ENCODE results near the gene OTUD5.
"Not testable (repeated sequence)": the region's sequence is repeated elsewhere in the genome, so short reads cannot be mapped to it uniquely, and the experiment has no call there.

Gene OTUD5, protein sequence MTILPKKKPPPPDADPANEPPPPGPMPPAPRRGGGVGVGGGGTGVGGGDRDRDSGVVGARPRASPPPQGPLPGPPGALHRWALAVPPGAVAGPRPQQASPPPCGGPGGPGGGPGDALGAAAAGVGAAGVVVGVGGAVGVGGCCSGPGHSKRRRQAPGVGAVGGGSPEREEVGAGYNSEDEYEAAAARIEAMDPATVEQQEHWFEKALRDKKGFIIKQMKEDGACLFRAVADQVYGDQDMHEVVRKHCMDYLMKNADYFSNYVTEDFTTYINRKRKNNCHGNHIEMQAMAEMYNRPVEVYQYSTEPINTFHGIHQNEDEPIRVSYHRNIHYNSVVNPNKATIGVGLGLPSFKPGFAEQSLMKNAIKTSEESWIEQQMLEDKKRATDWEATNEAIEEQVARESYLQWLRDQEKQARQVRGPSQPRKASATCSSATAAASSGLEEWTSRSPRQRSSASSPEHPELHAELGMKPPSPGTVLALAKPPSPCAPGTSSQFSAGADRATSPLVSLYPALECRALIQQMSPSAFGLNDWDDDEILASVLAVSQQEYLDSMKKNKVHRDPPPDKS

DNA sequence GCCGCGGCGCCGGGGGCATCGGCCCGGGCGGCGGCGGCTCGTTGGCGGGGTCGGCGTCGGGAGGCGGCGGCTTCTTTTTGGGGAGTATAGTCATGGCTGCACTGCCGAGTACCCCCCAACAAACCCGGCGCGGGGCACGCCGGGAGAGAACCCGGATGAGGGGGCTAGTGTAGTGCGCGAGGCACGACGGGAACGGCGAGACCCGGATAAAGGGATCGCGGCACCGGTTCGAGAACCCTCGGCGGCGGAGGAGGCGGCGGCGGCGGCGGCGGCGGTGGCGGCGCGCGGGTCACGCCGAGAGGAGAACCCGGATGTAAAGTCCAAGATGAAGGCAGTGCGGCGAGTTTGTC, at the start of gene OTUD5:
OTUD5 (minus strand) TSS at position 131 of the 350 bp plus-strand sequence; CDS start at position 94, 37 bp downstream.
- DNase-seq (ENCODE audit: low read depth in 2 of 2): no peak

DNA sequence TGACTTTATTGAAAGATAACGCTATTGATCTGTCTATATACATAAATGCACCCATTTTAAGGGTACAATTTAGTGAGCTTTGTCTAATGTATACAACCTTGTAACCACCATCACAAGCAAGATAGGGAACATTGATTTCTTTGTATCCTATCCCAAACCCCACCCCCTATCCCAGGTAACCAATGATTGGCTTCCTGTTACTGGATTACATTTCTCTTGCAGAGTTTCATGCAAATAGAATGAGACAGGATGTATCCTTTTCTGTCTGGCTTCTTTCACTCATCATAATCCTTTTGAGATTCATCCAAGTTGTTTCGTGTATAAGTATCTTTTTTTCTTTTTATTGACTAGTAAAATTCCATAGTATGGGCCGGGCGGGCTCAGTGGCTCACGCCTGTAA, 46.3 kb upstream of the OTUD5 start:
- no peak for DNase-seq (ENCODE audit: low read depth in 2 of 2)

DNA sequence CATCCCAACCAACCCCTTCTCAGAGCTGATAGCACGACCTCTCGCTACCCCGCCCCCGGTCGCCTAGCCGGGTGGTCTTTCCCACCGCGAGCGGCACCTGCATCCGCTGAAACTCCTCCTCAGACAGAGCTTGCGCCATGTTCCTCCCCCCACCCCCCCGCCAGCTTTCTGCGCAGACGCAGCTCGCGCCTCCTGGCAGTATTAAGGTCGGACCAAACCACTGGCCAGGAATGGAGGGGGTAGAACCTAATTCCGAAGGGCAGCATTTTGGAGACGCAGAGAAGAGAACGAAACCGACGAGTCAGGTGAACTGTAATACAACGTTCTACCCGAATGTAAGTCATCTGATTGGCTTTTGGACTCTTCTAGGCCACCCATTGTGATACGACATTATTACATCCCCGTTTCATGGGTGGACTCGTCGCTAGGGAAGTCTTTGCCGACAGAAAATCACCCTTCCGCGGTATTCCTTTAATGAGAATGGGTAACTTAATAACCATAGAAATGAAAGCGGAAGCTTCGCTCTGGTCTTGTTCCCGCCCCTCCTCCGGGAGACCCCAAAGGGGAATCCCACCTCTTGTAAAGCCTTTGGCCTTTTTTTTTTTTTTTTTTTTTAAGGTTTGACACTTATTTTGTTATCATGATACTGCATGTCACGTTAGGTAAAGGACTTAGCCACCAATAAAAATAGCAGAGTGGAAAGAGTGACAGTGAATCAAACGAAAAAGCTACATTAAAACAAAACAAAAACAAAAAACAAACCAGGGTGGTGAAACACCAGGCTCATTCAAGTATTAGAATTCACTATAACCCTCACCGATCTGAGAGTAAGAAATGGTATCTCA, 44.9 kb upstream of the OTUD5 start, which contains the start of gene GRIPAP1:
GRIPAP1 (minus strand) TSS at position 174 of the 845 bp plus-strand sequence; CDS start at position 139, 35 bp downstream.
- DNase-seq (ENCODE audit: low read depth in 2 of 2): peak; percentile 65 to 75

DNA sequence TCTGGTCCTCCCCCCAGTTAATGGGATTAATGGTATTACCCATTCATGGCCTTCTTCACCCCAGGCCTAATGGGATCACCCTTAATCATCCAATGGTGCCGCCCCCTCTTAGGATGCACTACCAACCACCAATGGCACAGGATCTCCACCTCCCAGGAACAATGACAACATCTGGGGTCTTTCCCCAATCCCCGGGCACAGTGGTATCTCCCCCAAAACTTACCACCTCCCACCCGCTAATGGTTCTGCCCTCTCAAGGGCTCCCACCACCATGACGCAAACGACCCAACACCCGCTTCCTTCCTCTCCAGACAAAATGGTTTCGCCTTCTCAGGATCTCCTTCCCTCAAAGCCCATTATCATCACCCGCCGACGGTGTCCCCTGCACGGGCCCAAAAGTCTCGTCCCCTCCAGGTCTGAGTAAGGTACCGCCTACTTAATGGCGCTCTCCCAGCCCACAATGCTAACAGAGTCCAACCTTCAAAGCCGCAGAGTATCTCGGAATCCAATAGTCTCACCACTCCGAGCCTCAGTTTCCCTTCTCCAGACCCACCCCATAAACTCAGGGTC, 44.2 kb upstream of the OTUD5 start:
- DNase-seq (ENCODE audit: low read depth in 2 of 2): no peak

DNA sequence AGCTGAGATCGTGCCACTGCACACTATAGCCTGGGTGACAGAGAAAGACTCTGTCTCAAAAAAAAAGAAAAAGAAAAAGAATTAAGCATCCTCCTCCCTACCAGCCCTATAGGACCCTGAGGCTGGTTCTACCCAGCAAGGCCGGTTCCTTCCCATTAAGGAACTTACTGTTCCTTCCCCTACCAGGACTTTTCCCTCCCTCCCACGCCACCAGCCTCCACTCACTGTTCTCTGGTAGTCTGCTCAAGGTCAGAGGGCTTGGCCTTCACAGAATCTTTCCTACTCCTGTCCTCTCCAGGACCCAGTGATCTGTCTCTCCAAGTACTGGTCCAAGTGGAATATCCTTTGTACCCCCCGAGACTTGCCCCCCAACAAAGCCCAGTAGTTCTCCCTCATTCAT, 43.2 kb upstream of the OTUD5 start:
- no peak for DNase-seq (ENCODE audit: low read depth in 2 of 2)

DNA sequence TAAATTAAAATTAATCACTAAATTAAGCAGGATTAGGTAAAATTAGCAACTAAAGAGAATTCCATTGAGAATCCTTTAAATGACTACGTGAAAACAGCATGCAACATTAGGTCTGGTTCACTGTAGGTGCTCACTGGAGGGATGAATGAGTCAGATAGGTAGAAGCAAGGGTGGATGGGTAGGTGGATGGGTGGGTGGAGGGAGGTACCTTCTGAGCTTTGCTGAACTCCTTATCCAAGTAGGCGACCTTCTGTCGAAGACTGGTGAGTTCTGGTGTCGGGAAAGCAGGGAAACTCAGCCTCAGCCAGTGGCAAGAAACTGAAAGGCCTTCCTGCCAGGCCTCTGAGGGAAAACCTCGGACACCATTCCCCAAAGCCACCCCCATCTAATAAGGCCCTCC, 41.6 kb upstream of the OTUD5 start:
- no peak for DNase-seq (ENCODE audit: low read depth in 2 of 2)

DNA sequence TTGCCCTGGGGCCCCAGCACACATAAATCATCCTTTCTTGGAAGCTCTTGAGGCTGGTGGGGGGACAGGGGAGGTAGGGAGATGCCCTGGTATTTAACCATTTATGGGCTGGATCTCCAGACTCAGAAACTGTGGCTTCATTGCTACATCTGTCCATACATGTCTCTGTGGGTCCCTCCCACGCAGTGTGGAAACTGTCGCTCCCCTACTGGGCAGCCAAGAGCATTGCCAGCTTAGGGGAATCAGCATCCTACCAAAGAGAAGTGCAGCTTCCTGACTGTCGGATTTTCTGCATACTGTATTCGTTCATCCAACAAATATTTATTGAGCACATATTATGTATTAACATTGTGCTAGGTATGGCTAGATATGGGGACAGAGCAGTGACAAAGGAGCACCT, 41.0 kb upstream of the OTUD5 start:
- no peak for DNase-seq (ENCODE audit: low read depth in 2 of 2)

DNA sequence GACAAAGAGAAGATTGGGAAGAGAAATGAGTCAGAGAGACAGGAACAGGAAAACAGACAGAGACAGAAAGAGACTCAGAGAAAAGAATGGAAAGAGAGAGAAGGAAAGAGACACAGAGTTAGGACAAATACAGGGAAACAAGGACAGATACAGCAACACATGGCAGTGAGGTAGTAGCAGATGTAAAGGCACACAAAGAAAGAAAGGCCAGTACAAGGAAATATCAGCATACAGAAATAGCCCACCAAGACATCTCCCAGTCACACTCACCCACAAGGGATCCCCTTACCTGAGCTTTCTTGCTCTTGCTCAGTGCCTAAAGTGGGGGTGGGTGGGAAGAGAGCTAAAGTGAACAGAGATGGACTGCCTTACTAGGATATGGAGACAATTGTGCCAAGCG, 40.5 kb upstream of the OTUD5 start:
- no peak for DNase-seq (ENCODE audit: low read depth in 2 of 2)

DNA sequence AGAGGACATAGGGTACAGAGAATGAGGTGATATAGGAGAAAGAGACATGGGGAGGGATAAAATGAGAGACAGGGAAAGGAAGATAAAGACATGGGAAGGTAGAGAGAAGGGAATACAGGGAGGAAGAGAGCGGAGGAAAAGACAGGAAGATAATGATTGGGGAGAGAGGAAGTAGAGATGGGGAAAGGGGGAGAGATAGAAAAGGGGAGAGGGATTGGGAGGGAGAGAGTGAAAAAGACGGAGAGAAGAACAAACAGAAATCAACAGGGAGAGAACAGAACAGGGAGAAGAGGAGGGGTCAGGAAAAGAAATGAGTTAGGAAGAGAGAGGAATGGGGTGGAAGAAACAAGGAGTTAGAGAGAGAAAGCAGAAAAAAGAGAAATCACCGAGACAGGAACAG, 40.0 kb upstream of the OTUD5 start:
- no peak for DNase-seq (ENCODE audit: low read depth in 2 of 2)

DNA sequence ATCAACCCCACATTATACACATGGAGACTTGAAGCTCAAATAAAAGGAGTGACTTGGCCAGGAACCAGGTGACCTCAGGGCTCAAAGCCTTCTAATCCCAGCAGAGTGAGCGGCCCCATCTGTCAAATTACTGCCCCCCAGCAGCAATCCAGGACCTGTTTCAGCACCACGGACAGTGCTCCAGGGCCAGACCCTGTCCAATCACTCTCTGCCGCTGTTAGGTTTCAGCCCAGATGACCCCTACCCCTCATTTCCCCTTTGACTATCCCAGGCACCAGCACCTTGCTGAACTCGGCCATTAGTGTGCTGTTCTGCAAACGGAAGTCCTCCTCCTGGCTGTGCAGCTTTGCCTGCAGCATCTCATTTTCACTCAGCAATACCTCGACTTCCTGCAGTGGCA, 39.6 kb upstream of the OTUD5 start:
- DNase-seq (ENCODE audit: low read depth in 2 of 2): no peak

DNA sequence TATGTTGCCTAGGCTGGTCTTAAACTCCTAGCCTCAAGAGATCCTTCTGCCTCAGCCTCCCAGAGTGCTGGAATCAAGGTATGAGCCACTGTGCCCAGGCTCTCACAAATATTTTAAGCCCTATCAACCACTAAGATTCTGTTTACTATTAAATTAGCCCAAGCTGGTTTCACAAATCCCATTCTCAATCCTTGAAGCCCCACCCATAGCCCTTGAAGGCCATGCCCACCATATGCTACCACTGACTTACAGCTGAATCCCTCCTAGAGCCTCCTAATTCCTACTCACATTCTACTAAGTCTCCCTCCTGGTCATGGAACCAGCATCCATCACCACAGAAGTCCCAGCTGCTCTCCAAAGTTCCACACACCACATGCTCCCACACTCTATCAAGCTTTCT, 34.9 kb upstream of the OTUD5 start:
- no peak for DNase-seq (ENCODE audit: low read depth in 2 of 2)

DNA sequence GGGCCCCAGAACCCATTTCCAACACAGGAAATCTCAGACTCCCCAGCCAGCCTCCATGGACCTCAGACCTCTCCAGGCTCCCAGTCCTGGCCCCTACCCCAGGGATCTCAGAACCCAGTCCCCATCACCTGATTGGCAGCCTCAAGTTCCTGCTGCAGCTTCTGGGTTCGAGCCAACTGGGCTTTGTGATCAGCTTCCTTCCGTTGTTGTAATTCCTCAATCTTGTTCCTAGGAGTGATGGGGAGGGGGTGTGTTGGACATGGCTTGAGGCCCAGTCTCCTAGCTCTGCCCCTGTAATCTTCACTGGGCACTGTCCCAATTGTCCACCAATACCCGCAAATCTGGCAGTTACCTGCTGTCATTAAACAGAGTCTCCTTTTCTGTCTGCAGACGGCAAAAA, 32.1 kb upstream of the OTUD5 start:
- DNase-seq (ENCODE audit: low read depth in 2 of 2): no peak

DNA sequence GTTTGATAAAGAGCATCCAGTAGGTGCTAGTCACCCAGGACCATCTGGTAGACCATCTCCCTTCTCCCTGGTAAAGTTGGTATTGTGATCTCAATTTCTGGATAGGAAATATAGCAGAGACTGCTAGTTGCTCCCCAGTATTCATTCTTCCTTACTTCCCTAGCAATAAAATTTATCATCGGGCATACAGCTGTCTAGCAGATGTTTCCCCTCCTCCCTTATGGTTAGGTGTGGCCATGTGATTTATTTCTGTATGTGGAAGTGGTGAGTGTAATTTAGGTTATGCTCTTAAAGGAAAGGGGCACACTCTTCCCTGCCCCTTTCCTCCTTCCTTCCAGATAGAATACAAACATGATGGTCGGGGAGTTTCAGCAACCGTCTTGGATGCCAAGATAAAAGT, 26.5 kb upstream of the OTUD5 start:
- DNase-seq (ENCODE audit: low read depth in 2 of 2): no peak

DNA sequence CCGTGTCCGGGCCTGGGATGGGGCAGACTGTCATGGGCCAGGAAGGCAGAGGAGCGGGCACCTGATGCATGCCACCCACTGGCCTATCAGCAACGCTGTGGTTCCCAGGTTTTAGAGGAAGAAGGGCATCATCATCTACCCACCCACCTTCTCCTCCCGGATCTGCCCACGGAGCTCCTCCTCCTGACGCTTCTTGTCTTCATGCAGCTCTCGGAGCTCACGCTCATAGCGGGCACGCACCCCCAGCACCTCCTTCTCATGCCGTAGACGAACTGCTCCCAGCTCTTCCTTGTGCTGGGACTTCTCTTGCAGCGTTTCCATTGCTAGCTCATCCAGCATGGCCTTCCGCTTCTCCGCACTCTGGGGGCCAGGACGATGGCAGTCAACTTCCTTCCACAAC, 25.7 kb upstream of the OTUD5 start:
- DNase-seq (ENCODE audit: low read depth in 2 of 2): no peak

DNA sequence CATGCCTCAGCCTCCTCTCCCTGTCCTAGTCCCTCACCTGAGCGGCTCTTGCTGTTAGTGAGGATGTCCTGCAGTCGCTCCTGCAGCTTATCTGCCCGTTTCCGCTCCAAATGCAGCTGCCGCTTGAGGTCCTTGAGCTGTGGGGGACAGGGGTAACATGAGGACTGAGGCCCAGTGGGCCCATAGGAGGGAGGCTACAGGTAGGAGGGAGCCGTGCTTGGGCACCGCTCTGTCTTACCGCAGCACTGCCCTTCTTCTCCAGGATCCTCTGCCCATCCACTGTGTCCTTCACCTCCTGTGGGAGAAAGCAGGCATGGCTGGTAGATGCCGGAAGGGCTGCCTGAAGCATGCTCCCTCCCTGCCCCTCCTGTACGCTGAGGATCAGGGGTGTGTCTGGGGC, 23.8 kb upstream of the OTUD5 start:
- no peak for DNase-seq (ENCODE audit: low read depth in 2 of 2)

DNA sequence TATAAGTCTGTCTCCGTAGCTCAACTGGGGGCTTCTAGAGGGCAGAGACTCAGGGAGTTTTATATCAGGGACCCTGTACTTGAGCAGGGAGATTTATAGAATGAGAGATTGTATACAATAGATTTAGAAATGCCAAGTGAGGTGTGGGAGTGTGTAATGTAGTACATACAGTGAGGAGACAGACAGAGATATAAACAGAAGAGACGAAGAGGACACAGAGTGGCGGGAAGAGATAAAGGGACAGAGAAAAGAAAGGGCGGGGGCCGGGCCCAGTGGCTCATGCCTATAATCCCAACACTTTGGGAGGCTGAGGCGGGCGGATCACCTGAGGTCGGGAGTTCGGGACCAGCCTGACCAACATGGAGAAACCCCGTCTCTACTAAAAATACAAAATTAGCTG, 22.9 kb upstream of the OTUD5 start:
- not testable (repeated sequence) for DNase-seq (ENCODE audit: low read depth in 2 of 2)

DNA sequence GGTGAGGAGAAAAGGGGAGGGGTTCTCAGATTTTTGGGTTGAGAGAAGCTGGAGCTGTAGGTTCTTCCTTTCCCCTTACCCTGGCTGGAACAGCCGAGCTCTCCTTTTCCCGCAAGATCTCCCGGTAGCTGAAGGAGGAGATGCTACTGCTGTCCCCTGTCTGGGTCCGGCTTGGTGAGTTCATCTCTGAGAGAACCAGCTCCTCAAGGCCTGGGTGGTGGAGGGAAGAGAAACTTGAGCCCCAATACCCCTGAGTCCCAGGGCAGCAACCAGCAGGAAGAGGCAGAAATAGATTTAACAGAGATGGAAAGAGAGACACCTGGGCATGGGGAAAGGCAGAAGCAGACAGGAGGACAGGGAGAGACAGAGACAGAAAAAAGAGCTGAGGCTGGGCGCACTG, 20.8 kb upstream of the OTUD5 start:
- no peak for DNase-seq (ENCODE audit: low read depth in 2 of 2)

DNA sequence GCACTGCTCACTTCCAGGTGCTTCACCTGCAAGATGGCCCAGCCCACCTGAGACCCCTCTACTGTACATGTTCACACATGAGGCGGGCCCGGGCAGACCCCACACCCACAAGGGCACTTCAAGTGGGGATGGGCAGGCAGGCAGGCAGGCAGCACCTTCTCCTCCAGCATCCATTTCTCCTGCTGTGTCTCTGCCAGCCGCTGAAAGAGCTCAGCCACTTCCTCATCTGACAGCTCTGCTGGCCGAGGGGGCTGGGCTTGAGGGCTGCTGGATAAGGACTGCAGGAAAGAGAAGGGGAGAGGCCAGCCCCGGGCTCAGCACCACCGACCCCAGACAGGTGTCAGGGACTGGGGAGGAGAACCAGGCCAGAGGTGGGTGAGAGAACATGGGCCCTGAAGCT, 18.7 kb upstream of the OTUD5 start:
- DNase-seq (ENCODE audit: low read depth in 2 of 2): no peak

DNA sequence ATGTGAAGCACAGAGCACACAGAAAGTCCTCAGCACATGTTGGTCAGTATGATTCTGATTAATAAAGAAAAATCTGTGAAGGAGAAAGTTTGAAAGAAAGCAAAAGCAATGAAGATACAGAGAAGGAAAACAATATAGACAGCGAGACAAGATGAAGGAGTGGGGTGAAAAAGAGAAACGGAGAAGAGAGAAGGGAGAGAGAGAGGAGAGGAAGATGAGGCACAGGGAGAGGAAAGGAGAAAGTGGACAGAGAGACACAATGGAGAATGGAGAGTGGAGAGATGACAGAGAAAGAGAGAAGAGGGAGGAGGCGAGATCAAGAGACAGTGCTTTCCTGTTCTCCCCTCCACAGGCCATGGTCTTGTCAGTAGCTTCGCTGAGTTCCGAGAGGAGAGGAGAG, 18.1 kb upstream of the OTUD5 start:
- no peak for DNase-seq (ENCODE audit: low read depth in 2 of 2)

DNA sequence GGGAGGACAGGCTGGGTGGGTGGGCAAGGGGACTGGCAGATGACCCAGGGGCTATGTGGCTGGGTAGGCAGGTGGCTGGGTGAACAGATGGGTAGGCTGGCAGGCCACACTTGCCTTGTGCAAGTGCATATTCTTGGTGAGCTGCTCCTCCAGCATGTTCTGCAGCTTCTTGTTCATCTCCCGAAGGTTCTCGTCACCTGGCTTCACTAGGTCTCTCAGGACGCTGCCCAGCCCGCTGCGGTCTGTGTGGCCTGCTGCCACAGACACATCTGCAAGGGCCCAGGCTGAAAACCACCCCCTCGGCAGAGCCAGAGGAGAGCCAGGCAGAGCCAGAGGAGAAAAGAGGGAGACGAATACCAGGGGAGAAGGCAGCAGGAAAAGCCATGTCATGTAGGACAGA, 17.6 kb upstream of the OTUD5 start:
- DNase-seq (ENCODE audit: low read depth in 2 of 2): no peak

DNA sequence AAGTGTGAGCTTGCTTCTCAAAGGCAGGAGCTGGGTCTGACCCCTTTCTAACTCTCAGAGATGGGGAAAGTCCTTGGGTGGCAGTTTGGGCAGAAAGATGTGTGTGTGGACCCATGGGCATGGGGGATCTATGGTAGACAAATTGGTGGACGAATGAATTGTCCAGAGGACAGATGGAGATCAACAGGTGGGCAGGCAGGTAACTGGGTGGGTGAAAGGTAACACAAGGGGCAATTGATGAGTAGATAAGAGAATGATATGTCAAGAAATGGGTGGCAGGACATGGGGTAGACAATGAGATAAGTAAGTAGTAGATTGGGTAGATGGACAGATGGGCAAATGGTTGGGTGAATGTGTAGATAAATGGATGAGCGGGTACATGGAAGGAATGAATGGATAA, 17.2 kb upstream of the OTUD5 start:
- DNase-seq (ENCODE audit: low read depth in 2 of 2): no peak

DNA sequence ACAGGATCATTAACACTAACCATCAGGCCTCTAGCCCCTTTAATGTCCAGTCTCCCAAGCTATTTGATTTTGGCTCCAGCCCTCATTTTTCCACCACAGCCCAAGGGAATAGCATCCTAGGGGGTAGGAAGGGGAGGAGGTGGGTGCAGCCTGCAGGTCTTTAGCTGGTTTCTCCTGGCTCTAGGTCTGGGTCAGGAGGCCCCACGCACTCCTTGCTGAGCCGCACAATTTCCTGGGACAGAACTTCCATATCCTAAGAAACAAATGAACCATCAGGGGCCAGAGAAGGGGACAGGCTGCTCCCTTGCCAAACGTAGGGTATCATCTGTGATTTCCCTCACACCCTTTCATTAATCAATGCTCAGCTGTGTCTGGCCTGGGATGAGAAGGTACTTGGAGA, 16.6 kb upstream of the OTUD5 start:
- no peak for DNase-seq (ENCODE audit: low read depth in 2 of 2)
